Naive B cell (primary cell): ENCODE data around the gene METTL15. TPM values are rescaled to one million over a fixed set of nuclear protein-coding genes. Genes with fewer than 3 reads are reported as not detected.
"Not testable (repeated sequence)": the region's sequence is repeated elsewhere in the genome, so short reads cannot be mapped to it uniquely, and the experiment has no call there.

Experiments used
- ATAC-seq, 2 donors: fragments of 150-1000 bp; cut with Tn5 transposase; 2 replicates each; pipeline ENCODE4 v1.10.0; 2021; ENCODE audit warnings: low read depth in 2 of 2, mild to moderate bottlenecking in 2 of 2, moderate library complexity in 2 of 2
- DNase-seq: peaks from one replicate; pipeline ENCODE4 v3.0.0; 2022
- H3K27ac Mint-ChIP-seq, 6 donors: one replicate each; pipeline ENCODE4 v1.8.0; 2020 to 2022; ENCODE audit warnings: mild to moderate bottlenecking in 6 of 6, mixed read lengths in 6 of 6, moderate library complexity in 5 of 6, inconsistent platforms in 2 of 6
- H3K27me3 Mint-ChIP-seq, 3 donors: one replicate each; pipeline ENCODE4 v1.8.0; 2021 to 2022; ENCODE audit warnings: mixed read lengths in 3 of 3, mild to moderate bottlenecking in 1 of 3
- H3K36me3 Mint-ChIP-seq, 2 donors: one replicate each; pipeline ENCODE4 v1.8.0; 2020 to 2022; ENCODE audit warnings: mixed read lengths in 2 of 2, inconsistent platforms in 1 of 2, mild to moderate bottlenecking in 1 of 2
- H3K4me1 Mint-ChIP-seq, 3 donors: one replicate each; pipeline ENCODE4 v1.8.0; 2020 to 2022; ENCODE audit warnings: mixed read lengths in 3 of 3, inconsistent platforms in 1 of 3, mild to moderate bottlenecking in 1 of 3, moderate library complexity in 1 of 3
- H3K4me3 Mint-ChIP-seq, 8 donors: one replicate each; pipeline ENCODE4 v1.8.0; 2020 to 2022; ENCODE audit warnings: mild to moderate bottlenecking in 8 of 8, mixed read lengths in 8 of 8, moderate library complexity in 8 of 8, inconsistent platforms in 2 of 8
- H3K9me3 Mint-ChIP-seq, 7 donors: one replicate each; pipeline ENCODE4 v1.8.0; 2020 to 2022; ENCODE audit warnings: mixed read lengths in 7 of 7, mild to moderate bottlenecking in 5 of 7, inconsistent platforms in 2 of 7, moderate library complexity in 1 of 7
- polyA plus RNA-seq, 6 donors: library from polyadenylated mRNA; unstranded; fragments of 300-500 nt; fragmentation: Illumina TruSeq; gene quantifications; one replicate each; pipeline ENCODE4 v1.2.3, GENCODE V29; 2021; ENCODE audit warnings: low read depth in 6 of 6

The METTL15 gene
- polyA plus RNA-seq, 6 donors from 2014 or later = 5.0 to 7.8 (median 6.4) TPM

- peaks cover 0 to 4% (median 0%) of the 10 kb centered on the region in 3 donors for H3K4me1 Mint-ChIP-seq
- H3K9me3 Mint-ChIP-seq = peaks cover 0 to 2% (median 0%) of the 10 kb centered on the region in 7 donors
- no peak overlapping the region for H3K4me3 Mint-ChIP-seq
- DNase-seq (no peak), ATAC-seq (no peak)
- no peaks in the 10 kb centered on the region for H3K27me3 Mint-ChIP-seq
- peaks cover 0 to 7% of the 10 kb centered on the region in 2 donors for H3K36me3 Mint-ChIP-seq
- peak overlapping the region in 1 of 6 donors; percentile 33 for H3K27ac Mint-ChIP-seq
Measured at GRCh38 chr11:28100665-28101064, 7.5 kb upstream of the METTL15 start.

DNA sequence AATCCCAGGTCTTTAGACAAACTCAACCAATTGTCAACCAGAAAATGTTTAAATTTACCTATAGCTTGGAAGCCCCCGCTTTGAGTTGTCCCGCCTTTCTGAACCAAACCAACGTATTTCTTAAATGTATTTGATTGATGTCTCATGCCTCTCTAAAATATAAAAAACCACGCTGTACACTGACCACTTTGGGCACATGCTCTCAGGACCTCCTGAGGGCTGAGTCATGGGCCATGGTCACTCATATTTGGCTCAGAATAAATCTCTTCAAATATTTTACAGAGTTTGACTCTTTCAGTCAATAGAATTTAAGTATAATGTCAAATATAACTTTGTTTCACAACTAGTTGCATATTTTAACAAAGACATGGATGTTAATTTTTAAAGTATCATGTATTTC lies 5.9 kb upstream of the METTL15 start:
- not testable (repeated sequence) for H3K36me3 Mint-ChIP-seq, DNase-seq, ATAC-seq, H3K9me3 Mint-ChIP-seq, H3K4me1 Mint-ChIP-seq, H3K27me3 Mint-ChIP-seq, H3K4me3 Mint-ChIP-seq
- peak overlapping the region in 2 of 6 donors; percentile 17 to 36 for H3K27ac Mint-ChIP-seq

GRCh38 chr11:28104425-28104824 lies 3.8 kb upstream of the METTL15 start:
- no peak overlapping the region for H3K4me3 Mint-ChIP-seq
- H3K9me3 Mint-ChIP-seq = no peaks in the 10 kb centered on the region
- H3K27ac Mint-ChIP-seq = peak overlapping the region in 2 of 6 donors; percentile 8 to 97
- peaks cover 19 to 23% (median 23%) of the 10 kb centered on the region in 3 donors for H3K4me1 Mint-ChIP-seq
- no peak for DNase-seq
- no peaks in the 10 kb centered on the region for H3K27me3 Mint-ChIP-seq
- no peak for ATAC-seq
- H3K36me3 Mint-ChIP-seq = no peaks in the 10 kb centered on the region

GRCh38 chr11:28104984-28105383 lies 3.2 kb upstream of the METTL15 start:
- DNase-seq (no peak), ATAC-seq (no peak)
- no peaks in the 10 kb centered on the region for H3K9me3 Mint-ChIP-seq
- peaks cover 20 to 28% (median 28%) of the 10 kb centered on the region in 3 donors for H3K4me1 Mint-ChIP-seq
- H3K27me3 Mint-ChIP-seq = no peaks in the 10 kb centered on the region
- no peak overlapping the region for H3K27ac Mint-ChIP-seq
- H3K36me3 Mint-ChIP-seq = no peaks in the 10 kb centered on the region
- H3K4me3 Mint-ChIP-seq = no peak overlapping the region

GRCh38 chr11:28105869-28106268 lies 2.3 kb upstream of the METTL15 start:
- Mint-ChIP-seq H3K9me3 (no peaks in the 10 kb centered on the region), H3K4me3 (peak overlapping the region in 3 of 8 donors; percentile 50 to 63 (median 51)), H3K4me1 (peaks cover 25 to 37% (median 37%) of the 10 kb centered on the region in 3 donors), H3K36me3 (no peaks in the 10 kb centered on the region), H3K27me3 (no peaks in the 10 kb centered on the region), H3K27ac (peak overlapping the region in 2 of 6 donors; percentile 28 to 80)
- DNase-seq (no peak), ATAC-seq (no peak)

DNA sequence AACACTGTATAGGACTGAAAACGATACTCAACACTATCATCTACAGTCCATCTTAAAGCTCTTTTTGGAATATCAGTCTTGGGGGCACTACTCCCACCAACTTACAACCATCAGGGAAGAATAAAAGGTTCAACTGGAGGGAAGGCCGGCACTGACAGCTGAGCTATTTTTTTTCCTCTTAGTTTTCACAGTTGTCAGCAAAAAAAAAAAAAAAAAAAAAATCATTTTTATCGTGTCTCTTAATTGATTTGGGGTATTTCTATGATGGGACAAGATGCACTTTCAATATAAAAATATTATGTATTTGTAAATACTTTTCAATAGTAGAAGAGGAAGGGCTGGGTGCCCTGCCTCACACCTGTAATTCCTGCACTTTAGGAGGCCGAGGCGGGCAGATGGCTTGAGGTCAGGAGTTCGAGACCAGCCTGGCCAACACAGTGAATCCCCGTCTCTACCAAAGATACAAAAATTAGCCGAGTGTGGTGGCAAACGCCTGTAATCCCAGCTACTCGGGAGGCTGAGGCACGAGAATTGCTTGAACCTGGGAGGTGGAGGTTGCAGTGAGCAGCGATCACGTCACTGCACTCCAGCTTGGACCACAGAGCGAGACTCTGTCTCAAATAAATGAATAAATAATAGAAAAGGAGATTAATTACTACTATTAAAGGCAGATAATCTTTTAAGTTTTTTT lies 1.7 kb upstream of the METTL15 start:
- peak overlapping the region in 4 of 8 donors; percentile 12 to 96 (median 72) for H3K4me3 Mint-ChIP-seq
- H3K4me1 Mint-ChIP-seq = peaks cover 25 to 41% (median 39%) of the 10 kb centered on the region in 3 donors
- peak overlapping the region in 4 of 6 donors; percentile 28 to 100 (median 60) for H3K27ac Mint-ChIP-seq
- H3K36me3 Mint-ChIP-seq = no peaks in the 10 kb centered on the region
- no peak for DNase-seq
- no peaks in the 10 kb centered on the region for H3K9me3 Mint-ChIP-seq
- H3K27me3 Mint-ChIP-seq = no peaks in the 10 kb centered on the region
- no peak for ATAC-seq

- DNase-seq = no peak
- H3K36me3 Mint-ChIP-seq = no peaks in the 10 kb centered on the region
- peak overlapping the region; percentile 96 to 100 (median 100) for H3K27ac Mint-ChIP-seq
- H3K4me1 Mint-ChIP-seq = peaks cover 25 to 48% (median 39%) of the 10 kb centered on the region in 3 donors
- no peak for ATAC-seq
- no peaks in the 10 kb centered on the region for H3K9me3 Mint-ChIP-seq
- H3K4me3 Mint-ChIP-seq = peak overlapping the region; percentile 90 to 99 (median 96)
- no peaks in the 10 kb centered on the region for H3K27me3 Mint-ChIP-seq
Measured at GRCh38 chr11:28107191-28107749, 918 bp upstream of the METTL15 start.

GRCh38 chr11:28108958-28109357 lies 770 bp downstream of the METTL15 start:
- DNase-seq = no peak

DNA sequence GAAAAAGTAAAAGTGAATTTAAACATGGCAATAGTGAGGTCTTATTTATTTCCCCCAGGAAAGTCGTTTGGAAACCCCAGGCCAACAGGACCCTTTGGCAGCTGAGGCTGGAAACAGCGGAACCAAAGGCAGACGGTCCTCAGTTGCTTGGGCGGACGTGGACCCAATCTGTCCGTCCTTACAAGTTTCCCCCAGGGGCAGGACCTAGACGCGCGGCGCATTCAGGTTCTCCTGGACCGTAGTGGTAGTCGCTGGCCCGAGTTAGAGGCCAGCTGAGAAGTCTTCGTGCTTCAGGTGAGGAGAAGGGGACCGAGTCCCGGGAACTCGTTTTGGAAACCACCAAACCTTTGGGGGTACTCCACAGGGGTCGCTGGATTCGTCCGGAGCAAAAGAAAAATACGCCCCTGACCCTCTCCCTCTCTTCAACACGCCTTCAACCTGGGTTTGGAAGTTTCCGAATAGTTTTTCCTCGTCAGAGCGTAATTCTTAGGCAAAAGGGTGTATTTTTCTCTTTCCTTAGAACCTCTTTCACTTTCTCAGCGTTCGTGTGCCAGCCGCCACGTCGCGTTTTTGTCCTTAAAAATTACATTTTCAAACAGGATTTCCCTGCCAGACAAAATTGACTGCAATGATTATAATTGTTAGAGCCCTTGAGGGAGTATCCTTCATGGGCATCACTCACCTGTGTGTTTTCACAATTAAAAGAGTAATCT lies 2.1 kb downstream of the METTL15 start:
- DNase-seq (peak; percentile 40), ATAC-seq (peak in 1 of 2 donors; percentile 5)
- Mint-ChIP-seq H3K9me3 (no peaks in the 10 kb centered on the region), H3K27ac (peak overlapping the region; percentile 96 to 100 (median 99)), H3K4me3 (peak overlapping the region; percentile 90 to 98 (median 96)), H3K27me3 (no peaks in the 10 kb centered on the region), H3K36me3 (no peaks in the 10 kb centered on the region), H3K4me1 (peaks cover 28 to 51% (median 39%) of the 10 kb centered on the region in 3 donors)

More at GRCh38 chr11:28108958-28109357, 770 bp downstream of the METTL15 start:
- Mint-ChIP-seq H3K36me3 (no peaks in the 10 kb centered on the region), H3K4me1 (peaks cover 26 to 51% (median 39%) of the 10 kb centered on the region in 3 donors), H3K27ac (peak overlapping the region; percentile 96 to 100 (median 100)), H3K27me3 (no peaks in the 10 kb centered on the region), H3K4me3 (peak overlapping the region; percentile 90 to 99 (median 96)), H3K9me3 (no peaks in the 10 kb centered on the region)
- ATAC-seq = no peak

DNA sequence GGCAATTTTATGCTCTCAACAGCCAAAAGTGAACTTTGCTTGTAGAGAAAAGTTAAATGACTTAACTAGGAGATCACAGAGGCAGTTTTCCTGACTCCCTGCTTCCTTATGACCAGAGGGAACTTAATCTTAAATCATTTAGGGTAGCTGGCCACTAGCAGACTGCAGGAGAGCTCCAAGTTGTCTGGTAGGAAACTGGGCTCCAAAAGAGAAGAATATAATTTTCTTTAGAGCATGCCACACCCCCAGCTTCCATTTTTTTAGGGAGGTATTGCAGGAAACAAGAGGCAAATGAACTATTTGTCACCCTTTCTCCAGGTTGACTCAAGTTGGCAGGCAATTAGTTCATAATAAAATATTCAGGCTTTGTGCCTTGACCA lies 2.6 kb downstream of the METTL15 start:
- H3K27ac Mint-ChIP-seq = peak overlapping the region; percentile 96 to 100 (median 99)
- peaks cover 28 to 51% (median 39%) of the 10 kb centered on the region in 3 donors for H3K4me1 Mint-ChIP-seq
- H3K27me3 Mint-ChIP-seq = no peaks in the 10 kb centered on the region
- ATAC-seq (no peak), DNase-seq (peak; percentile 3)
- no peaks in the 10 kb centered on the region for H3K36me3 Mint-ChIP-seq
- H3K4me3 Mint-ChIP-seq = peak overlapping the region; percentile 90 to 98 (median 96)
- no peaks in the 10 kb centered on the region for H3K9me3 Mint-ChIP-seq

- no peaks in the 10 kb centered on the region for H3K27me3 Mint-ChIP-seq
- no peak for ATAC-seq
- DNase-seq = no peak
- H3K36me3 Mint-ChIP-seq = no peaks in the 10 kb centered on the region
- peaks cover 14 to 32% (median 17%) of the 10 kb centered on the region in 3 donors for H3K4me1 Mint-ChIP-seq
- H3K27ac Mint-ChIP-seq = no peak overlapping the region
- H3K9me3 Mint-ChIP-seq = no peaks in the 10 kb centered on the region
- no peak overlapping the region for H3K4me3 Mint-ChIP-seq
Measured at GRCh38 chr11:28114116-28114515, 5.9 kb downstream of the METTL15 start.

DNA sequence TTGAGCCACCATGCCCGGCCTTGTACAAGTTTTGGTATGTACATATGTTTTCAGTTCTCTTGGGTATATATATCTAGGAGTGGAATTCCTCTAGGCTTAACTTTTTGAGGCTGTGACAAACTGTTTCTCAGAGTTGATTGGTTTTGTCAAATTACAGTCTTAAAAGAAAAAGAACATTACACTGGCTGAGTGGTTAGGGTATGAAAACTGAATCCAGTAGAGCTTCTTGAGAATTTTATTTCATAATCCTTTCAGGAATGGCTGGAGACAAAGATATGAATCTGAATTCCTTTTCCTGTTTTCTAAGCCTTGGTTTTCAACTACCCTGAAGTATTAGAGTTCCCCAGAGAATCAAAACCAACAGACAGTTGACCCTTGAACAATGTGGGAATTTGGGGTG lies 6.5 kb downstream of the METTL15 start:
- Mint-ChIP-seq H3K27me3 (no peaks in the 10 kb centered on the region), H3K9me3 (no peaks in the 10 kb centered on the region), H3K27ac (no peak overlapping the region), H3K4me1 (peaks cover 11 to 26% (median 13%) of the 10 kb centered on the region in 3 donors), H3K36me3 (no peaks in the 10 kb centered on the region), H3K4me3 (no peak overlapping the region)
- ATAC-seq = no peak
- DNase-seq = no peak

GRCh38 chr11:28117712-28118111 lies 9.5 kb downstream of the METTL15 start:
- peaks cover 4 to 8% (median 6%) of the 10 kb centered on the region in 3 donors for H3K4me1 Mint-ChIP-seq
- DNase-seq (no peak), ATAC-seq (no peak)
- no peaks in the 10 kb centered on the region for H3K36me3 Mint-ChIP-seq
- H3K27me3 Mint-ChIP-seq = no peaks in the 10 kb centered on the region
- no peaks in the 10 kb centered on the region for H3K9me3 Mint-ChIP-seq
- no peak overlapping the region for H3K4me3 Mint-ChIP-seq
- H3K27ac Mint-ChIP-seq = peak overlapping the region in 4 of 6 donors; percentile 5 to 50 (median 35)
